Midbrain (tissue), 1 donor: ENCODE measurements around the gene CHRFAM7A.
"Not testable (repeated sequence)": the region's sequence is repeated elsewhere in the genome, so short reads cannot be mapped to it uniquely, and the experiment has no call there.

Source experiments
- DNase-seq: peaks from one replicate; lab custom pipeline; 2025; lab: John Stamatoyannopoulos, UW

Gene CHRFAM7A

DNA sequence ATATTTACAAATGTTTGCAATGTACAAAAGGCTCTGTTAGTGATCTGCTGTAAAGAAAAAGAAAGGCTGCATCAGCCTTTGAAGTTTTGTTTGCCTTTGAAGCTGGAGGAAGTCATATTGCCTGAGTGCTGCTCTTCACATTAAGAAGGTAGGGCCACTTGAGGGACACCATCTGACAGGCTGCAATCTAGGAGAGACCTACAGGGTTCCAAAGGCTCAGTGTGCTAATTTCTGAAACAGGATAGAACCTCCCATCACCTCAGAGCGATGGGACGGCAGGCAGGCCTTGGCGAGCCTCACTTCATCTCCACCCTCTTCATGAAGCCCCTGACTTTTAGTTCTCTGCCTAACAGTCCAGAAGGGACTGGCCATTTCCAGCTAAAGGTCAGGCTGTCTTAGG lies 77.6 kb downstream of the CHRFAM7A start:
- DNase-seq = not testable (repeated sequence)

DNA sequence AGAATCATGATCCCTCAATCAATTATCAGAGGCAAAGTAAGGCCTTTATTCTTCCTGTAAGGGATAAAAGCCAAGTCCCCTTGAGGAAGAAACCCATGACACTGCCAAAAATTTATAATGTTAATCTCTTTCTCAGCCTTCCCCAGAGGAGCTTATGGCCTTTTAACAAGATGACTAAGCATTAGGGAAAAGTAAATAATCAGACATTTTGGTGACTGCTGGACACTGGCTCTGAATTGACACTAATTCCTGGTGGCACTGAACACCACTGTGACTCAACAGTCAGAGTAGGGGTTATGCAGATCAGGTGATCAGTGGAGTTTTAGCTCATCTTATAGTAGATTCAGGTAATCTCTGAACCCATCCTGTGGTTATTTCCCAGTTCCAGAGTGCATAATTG lies 82.8 kb downstream of the CHRFAM7A start:
- not testable (repeated sequence) for DNase-seq
